GM19023 (cell line): Measurements from ENCODE around the gene NTN3.

Source experiments
- ATAC-seq: cut with Tn5 transposase; IDR thresholded peaks from one replicate; pipeline ENCODE4 v1.9.1; 2021; ENCODE audit warnings: mild to moderate bottlenecking, moderate library complexity; ENCODE audit not compliant: unreplicated experiment

NTN3 gene

GRCh38 chr16:2494616-2495015 lies 23.5 kb downstream of the NTN3 start:
- ATAC-seq: no peak

DNA sequence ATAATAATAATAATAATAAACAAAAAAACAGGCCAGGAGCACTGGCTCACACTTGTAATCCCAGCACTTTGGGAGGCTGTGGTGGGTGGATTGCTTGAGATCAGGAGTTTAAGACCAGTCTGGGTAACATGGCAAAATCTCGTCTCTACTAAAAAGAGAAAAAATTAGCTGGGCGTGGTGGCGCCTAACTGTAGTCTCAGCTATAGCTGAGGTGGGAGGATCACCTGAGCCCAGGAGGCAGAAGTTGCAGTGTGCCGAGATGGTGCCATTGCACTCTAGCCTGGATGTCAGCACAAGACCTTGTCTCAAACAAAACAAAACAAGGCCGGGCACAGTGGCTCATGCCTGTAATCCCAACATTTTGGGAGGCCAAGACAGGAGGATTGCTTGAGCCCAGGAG lies 23.9 kb downstream of the NTN3 start:
- no peak for ATAC-seq

- ATAC-seq: no peak
Measured at GRCh38 chr16:2496223-2497115, 25.4 kb downstream of the NTN3 start.

GRCh38 chr16:2497116-2497630 lies 26.1 kb downstream of the NTN3 start:
- no peak for ATAC-seq

DNA sequence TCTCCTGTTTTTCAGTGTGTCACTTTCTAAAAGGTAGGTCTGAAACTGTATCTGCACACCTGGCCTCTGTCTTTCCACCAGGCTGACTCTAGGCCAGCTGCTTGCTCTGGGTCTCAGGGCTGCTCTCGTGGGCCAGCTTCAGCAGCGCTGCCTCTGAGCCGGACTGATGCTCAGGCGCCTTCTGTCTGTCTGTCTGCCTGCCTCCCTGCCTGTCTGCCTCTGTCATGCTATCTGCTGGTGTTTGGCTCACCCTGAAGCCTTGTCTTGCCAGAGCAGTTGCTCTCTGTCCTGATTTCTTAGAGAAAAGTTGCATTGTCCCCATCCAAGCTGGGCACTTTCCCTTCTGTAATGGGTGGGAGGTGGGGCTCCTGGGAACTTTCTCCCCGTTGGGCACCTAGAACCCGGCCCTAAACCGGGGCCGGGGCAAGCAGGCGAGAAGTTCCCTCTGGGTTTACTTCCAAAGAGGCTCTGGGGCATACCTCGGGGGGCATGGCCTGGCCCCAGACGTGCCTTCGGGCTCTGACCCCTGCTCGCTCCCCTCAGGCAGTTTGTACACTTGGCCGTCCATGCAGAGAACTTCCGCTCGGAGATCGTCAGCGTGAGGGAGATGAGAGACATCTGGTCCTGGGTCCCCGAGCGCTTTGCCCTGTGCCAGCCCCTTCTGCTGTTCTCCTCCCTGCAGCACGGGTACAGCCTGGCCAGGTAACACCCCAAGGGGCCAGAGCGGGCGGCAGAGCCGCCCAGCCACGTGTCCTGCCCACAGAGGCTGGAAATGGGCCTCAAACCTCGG lies 26.8 kb downstream of the NTN3 start:
- ATAC-seq: no peak

DNA sequence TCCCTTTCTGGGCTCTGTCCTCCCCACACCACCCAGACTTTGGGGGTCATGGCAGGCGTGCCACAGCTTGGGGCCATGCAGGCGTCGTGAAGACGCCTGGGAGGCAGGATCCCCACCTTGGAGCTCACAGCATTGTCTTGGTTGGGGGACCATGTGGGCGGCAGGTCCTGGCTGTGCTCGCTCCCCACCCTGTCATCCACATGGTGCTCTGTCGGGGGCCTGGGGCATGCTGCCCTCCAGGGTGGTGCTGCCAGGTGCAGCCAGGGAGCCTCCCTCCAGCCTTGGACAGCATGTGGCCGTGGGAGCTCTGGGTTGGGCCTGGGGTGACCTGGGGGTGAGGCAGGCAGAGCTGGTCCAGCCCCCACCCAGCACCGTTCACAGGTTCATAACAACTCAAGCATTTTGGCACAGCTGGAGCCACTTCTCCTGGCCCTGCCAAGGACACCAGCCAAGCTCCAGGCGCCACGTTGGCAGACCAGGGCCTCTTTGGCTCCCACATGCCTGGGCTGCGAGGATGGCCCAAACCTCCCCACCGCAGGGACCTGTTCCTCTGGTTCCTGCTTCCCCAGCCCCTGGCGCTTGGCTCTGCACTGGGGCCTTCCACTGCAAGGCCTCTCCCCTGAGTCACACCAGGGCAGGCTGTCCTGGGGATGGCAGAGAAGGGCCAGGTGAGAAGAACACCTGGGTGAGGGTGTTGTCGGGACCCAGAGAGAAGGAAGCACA lies 27.6 kb downstream of the NTN3 start:
- no peak for ATAC-seq

- ATAC-seq: no peak
Measured at GRCh38 chr16:2499454-2499853, 28.4 kb downstream of the NTN3 start.

GRCh38 chr16:2499890-2500429 lies 28.9 kb downstream of the NTN3 start:
- no peak for ATAC-seq

- ATAC-seq: no peak
Measured at GRCh38 chr16:2500430-2500917, 29.4 kb downstream of the NTN3 start.

DNA sequence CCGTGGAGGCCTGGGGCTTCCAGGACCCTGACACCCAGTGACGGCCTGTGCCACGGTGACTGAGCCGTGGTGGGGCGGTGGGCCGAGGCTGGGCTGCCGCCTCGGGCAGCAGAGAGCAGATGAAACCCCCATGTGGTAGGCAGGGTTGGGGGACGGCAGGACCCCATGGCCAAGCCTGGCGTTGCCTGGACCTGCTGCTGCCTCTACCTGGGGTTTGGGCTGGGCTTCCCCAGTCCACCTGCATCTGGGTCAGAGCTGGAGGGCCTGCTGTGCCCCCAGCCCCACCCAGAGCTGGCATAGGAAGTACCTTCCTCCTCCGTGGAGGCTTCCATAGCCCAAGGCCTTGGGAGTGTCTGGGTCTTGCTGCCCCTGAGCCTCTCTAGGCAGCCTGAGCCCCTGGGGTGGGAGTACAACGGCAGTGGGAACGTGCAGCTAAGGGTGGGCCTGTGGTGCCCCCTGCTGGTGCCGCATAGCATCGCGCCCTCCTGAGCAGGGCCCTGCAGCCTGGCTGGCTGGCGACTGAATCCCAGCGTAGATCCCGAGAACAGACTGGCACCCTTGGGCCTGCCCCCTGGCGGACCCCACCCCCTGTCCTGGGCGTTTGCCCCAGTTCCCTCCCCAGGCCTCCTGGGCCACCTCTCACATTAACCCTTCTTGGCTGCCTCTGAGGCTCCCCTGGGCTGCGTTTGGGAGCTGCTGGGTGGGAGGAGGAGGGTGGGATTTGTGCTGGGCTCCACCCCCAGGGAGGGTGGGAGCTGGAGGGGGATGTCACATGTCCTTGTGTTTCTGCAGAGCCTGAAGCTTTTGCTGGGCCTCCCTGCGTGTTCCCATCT lies 30.0 kb downstream of the NTN3 start:
- no peak for ATAC-seq

DNA sequence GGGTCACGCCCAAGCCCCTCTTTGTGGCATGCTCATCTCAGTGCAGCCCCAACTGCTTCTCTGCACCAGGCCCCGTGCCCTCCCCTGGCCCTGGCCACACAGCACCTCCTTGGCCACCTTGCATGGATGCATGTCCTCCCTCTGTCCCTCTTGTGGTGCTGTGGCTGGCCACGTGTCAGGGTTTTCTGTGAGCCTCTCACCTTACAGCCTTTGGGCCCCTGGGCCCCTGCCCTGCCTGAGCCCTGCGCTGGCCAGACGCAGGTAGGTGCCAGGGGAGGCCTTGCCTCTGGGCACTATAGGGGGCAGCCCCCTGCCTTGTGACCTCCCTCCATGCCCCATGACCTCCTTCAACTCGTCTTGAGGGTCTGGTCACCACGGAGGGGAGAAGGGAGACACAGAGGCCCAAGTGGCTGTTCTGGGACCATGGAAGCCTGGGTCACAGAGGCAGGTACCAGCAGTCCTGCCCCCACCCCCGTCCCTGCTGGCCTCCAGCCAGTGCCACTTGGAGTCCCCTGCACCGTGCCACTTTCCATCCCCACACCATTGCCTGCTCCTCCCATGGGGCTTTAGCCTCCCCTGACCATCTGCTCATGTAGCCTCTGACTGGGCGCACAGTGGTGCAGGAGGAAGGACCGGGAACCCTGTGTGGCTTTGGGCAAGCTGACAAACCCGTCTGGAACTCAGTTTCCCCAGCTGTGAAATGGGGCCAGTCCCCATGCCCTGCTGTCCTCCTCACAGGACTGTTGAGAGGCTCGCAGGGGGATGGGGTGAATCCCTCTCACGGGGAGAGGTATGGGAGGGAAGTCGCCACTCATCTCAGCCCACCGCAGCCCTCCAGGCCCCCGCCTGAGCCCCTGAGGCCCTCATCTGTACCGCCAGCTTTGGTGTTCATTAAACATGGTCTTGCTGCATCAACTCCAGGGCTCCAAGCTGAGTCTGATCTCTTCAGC lies 31.1 kb downstream of the NTN3 start:
- ATAC-seq: no peak

DNA sequence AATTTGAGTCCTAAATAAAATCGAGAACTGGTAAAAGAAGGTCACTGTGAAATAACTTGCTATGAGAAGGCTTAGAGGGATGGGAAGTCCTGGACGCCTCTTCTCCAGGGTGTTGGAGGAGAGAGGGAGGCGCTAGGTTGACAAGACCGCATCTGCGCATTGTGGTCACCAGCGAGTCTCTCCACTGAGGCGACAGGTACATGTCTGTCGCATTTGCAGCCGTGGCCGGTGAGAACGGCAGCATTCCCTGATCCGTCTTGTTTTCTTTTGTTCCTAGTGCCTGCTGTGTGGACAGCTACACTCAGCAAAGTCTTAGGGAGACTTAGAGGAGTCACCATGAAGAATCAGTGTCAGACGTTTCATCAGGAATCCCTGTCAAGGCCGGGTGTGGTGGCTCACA lies 34.6 kb downstream of the NTN3 start:
- ATAC-seq: no peak

DNA sequence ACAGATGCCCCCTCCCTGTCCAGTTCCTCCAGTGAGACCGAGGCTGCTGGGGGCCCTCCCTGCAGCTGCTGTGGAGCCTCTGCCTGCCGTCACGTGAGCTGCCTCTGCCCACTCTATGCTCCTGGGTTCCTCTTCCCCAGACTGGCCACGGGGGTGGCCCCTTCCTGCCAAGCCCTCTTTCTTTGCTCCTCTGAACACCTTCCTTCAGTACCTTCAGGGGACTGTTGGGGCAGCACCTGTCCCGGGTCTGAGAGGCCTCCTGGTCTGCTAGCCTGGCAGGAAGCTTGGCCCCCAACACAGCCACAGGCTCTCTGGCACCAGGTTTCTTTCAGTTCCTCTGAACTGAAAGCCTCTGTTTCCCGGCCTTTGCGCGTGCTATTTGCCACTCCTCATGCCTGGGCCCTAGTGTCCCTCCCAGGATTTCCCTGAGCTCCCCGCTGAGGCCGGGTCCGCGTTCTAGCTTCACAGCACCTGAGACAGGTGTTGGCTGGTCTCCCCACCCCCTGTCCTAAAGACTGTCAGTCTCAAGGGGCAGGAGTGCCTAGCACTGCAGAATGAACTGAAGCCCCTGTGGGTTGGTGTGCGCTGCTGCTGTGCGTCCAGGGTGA lies 36.1 kb downstream of the NTN3 start:
- ATAC-seq: no peak

- ATAC-seq: no peak
Measured at GRCh38 chr16:2507665-2508064, 36.6 kb downstream of the NTN3 start.

DNA sequence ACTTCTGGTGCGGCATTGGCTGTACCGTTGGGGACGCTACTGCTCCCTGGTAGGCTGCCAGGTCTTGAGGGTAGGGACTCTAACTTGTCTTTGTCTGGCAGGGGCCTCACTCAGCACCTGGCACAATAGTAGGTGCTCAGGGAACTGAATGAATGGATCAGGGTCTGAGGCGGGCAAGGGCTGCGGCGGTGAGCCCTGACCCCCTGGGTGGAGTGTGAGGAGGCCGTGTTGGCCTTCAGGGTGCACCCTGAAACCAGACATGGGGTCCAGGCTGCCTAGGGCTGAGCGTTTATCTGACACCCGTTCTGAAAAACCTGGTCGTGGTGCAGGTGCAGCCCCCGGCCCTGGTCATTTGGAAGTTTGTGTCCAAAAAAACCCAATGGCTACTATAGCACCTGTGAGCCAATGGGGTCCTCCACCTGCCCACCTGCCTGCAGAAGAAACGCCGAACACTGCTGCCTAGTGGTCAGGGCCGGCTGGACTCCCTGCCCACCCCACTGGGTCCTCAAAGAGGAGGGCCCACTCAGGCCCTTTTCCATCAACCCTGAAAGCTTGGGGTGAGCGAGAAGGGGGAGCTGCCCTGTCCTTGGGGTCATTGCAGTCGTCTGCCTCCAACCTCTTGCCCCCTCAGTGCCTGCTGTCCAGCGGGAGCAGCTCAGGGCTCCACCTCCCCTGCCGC lies 37.8 kb downstream of the NTN3 start:
- no peak for ATAC-seq

DNA sequence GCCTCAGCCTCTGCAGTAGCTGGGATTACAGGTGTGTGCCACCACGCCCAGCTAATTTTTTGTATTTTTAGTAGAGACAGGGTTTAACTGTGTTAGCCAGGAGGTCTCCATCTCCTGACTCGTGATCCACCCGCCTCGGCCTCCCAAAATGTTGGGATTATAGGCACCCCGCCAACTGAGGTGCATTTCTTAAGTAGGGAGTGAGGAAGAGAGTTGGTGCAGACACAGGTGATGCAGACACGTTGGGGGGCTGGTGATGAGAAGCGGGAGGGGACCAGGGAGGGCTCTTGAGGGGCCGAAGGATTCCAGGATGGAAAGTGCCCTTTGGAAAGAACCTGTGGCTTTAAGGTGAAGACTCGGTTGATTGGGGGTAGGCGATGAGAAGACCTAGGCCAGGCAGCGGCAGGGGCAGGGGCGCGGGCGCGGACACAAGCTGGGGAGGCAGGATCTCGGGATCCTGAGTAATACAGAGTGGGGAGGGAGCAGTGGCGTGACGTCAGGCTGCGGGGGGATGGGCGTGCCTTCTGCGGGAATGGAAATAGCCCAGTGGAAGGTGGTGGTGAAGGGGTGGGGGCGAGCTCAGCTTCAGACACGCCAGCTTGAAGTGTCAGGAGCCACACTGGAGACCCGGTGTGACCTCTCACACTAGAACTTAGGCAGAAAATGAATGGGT lies 40.2 kb downstream of the NTN3 start:
- ATAC-seq: no peak

DNA sequence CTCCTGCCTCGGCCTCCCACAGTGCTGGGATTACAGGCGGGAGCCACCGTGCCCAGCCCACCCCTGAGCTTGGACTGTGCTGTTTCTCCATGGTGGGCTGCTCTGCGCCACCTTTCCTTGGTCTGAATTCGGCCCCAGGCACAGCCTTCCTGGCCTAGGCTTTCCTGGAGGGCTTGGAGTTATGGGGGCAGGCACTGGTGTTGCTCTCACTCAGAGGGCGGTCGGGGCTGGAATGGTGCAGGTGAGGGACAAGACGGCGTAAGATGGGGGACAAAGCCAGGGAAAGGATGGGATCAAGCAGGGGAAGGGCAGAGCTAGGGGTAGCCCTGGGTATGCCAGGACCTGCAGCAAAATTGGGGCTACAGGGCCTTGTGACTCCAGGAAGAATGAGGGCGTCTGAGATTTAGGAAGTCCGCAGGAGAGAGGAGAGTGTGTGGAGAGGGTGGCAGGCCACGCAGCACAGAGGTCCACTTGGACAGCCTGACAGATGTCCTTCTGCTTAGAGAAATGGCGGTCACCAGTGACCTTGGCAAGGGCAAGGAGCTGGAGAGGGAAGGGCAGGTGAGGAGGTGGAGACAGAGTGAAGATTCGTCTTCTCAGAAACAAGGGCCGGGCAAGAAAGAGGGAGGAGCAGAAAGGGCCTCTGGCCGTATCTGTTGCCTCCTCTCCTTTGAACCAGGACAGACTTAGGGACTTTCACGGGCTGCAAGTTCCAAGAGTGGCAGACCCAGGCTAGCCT lies 41.1 kb downstream of the NTN3 start:
- no peak for ATAC-seq
